Activated naive CD8-positive, alpha-beta T cell treated with anti-CD3 and anti-CD28 coated beads, Interleukin-2, amount 10 ng/mL, durations not matched to agents 7 days and 5 days (primary cell): Measurements from ENCODE around the gene BAZ2B. TPM values are rescaled to one million over a fixed set of nuclear protein-coding genes. Genes with fewer than 3 reads are reported as not detected.

Experiments used
- ATAC-seq: fragments of 150-1000 bp; cut with Tn5 transposase; one replicate; pipeline ENCODE4 v1.10.0; 2021; ENCODE audit warnings: low read depth, moderate library complexity
- POLR2A ChIA-PET: fragments of 350-600 bp; sonication (Branson Sonifier 250); formaldehyde crosslinking; loops from one replicate; lab custom pipeline; 2021; ENCODE audit warnings: antibody characterized with exemption; lab: Charles Lee
- DNase-seq: peaks from one replicate; pipeline ENCODE4 v3.0.0; 2021
- H3K27ac Mint-ChIP-seq: one replicate; pipeline ENCODE4 v1.8.0; 2022; ENCODE audit warnings: mild to moderate bottlenecking, mixed read lengths
- H3K27me3 Mint-ChIP-seq: one replicate; pipeline ENCODE4 v1.8.0; 2022; ENCODE audit warnings: mild to moderate bottlenecking, moderate library complexity, mixed read lengths
- H3K36me3 Mint-ChIP-seq: one replicate; pipeline ENCODE4 v1.8.0; 2021; ENCODE audit warnings: mild to moderate bottlenecking, mixed read lengths
- H3K4me1 Mint-ChIP-seq: one replicate; pipeline ENCODE4 v1.8.0; 2021; ENCODE audit warnings: mixed read lengths
- H3K4me3 Mint-ChIP-seq: one replicate; pipeline ENCODE4 v1.8.0; 2022; ENCODE audit warnings: mild to moderate bottlenecking, moderate library complexity, mixed read lengths
- H3K9me3 Mint-ChIP-seq: one replicate; pipeline ENCODE4 v1.8.0; 2021; ENCODE audit warnings: mixed read lengths
- total RNA-seq, 2 experiments: library from RNA; stranded (reverse); gene quantifications; one replicate each; pipeline ENCODE4 v1.2.3, GENCODE V29; 2021

Gene BAZ2B
- total RNA-seq, 2 experiments from 2014 or later: 27.7 to 31.9 TPM

DNA sequence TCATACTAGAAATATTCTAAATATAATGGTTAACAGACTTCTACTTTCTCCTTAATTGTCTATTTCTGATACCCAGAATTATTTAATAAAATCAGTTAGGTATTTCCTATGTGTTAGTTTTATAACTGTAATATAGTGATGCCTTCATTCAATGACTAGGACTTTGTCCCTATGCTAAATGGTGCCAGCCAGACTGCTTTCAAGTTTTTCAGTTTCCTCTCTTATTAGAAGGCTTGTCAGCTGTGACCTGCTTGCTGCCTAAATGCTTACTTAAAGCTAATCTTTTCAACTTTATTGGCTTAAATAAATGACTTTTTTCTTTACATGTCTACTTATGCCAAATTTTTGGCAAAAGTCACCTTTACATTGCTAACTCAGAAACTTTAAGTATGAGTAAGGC is 30.7 kb downstream of the BAZ2B start:
- peaks cover 4% of the 10 kb centered on the region for H3K4me1 Mint-ChIP-seq
- H3K27me3 Mint-ChIP-seq: no peaks in the 10 kb centered on the region

GRCh38 chr2:159584796-159585195 is 31.6 kb downstream of the BAZ2B start:
- peaks cover 5% of the 10 kb centered on the region for H3K9me3 Mint-ChIP-seq

More for the DNA sequence above, 30.7 kb downstream of the BAZ2B start:
- no peaks in the 10 kb centered on the region for H3K36me3 Mint-ChIP-seq
- no peaks in the 10 kb centered on the region for H3K9me3 Mint-ChIP-seq
- no peak overlapping the region for H3K4me3 Mint-ChIP-seq
- POLR2A ChIA-PET: no interaction called here
- DNase-seq: no peak
- no peak for ATAC-seq
- H3K27ac Mint-ChIP-seq: no peak overlapping the region

GRCh38 chr2:159573846-159574606 is 42.3 kb downstream of the BAZ2B start:
- H3K36me3 Mint-ChIP-seq: peaks cover 5% of the 10 kb centered on the region
- no peaks in the 10 kb centered on the region for H3K4me1 Mint-ChIP-seq
- DNase-seq (no peak), ATAC-seq (no peak)
- H3K27me3 Mint-ChIP-seq: peaks cover 3% of the 10 kb centered on the region
- H3K4me3 Mint-ChIP-seq: no peak overlapping the region
- POLR2A ChIA-PET: no interaction called here
- H3K9me3 Mint-ChIP-seq: peaks cover 5% of the 10 kb centered on the region
- no peak overlapping the region for H3K27ac Mint-ChIP-seq

More at GRCh38 chr2:159584796-159585195, 31.6 kb downstream of the BAZ2B start:
- Mint-ChIP-seq H3K4me3 (no peak overlapping the region), H3K36me3 (no peaks in the 10 kb centered on the region), H3K27me3 (no peaks in the 10 kb centered on the region), H3K27ac (no peak overlapping the region), H3K4me1 (peaks cover 4% of the 10 kb centered on the region)
- POLR2A ChIA-PET: no interaction called here
- ATAC-seq (no peak), DNase-seq (no peak)

DNA sequence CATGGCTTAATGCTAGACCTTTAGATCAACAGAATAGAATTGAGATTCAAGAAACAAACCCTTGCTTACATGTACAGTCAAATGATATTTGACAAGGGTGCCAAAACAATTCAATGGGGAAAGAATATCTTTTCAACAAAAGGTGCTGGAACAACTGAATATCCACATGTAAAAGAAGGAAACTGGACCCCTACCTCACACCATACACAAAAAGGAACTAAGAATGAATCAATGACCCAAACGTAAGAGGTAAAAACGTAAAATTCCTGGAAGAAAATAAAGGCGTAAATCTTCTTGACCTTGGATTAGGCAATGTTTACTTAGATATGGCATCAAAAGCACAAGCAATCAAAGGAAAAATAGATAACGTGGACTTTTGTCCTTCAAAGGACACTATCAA is 43.1 kb downstream of the BAZ2B start:
- Mint-ChIP-seq H3K36me3 (peaks cover 5% of the 10 kb centered on the region), H3K4me3 (no peak overlapping the region), H3K27me3 (no peaks in the 10 kb centered on the region), H3K27ac (no peak overlapping the region), H3K4me1 (no peaks in the 10 kb centered on the region), H3K9me3 (no peaks in the 10 kb centered on the region)
- ATAC-seq: no peak
- no peak for DNase-seq
- POLR2A ChIA-PET: no interaction called here

GRCh38 chr2:159572459-159572858 is 43.9 kb downstream of the BAZ2B start:
- Mint-ChIP-seq H3K4me1 (no peaks in the 10 kb centered on the region), H3K9me3 (no peaks in the 10 kb centered on the region)
- POLR2A ChIA-PET: no interaction called here

GRCh38 chr2:159571540-159572260 is 44.6 kb downstream of the BAZ2B start:
- Mint-ChIP-seq H3K27me3 (no peaks in the 10 kb centered on the region), H3K36me3 (peaks cover 5% of the 10 kb centered on the region), H3K4me1 (no peaks in the 10 kb centered on the region), H3K4me3 (no peak overlapping the region), H3K27ac (no peak overlapping the region), H3K9me3 (no peaks in the 10 kb centered on the region)
- no peak for DNase-seq
- ATAC-seq: no peak
- POLR2A ChIA-PET: no interaction called here

More at GRCh38 chr2:159572459-159572858, 43.9 kb downstream of the BAZ2B start:
- H3K36me3 Mint-ChIP-seq: peaks cover 5% of the 10 kb centered on the region
- H3K4me3 Mint-ChIP-seq: no peak overlapping the region
- DNase-seq (no peak), ATAC-seq (no peak)
- H3K27me3 Mint-ChIP-seq: no peaks in the 10 kb centered on the region
- no peak overlapping the region for H3K27ac Mint-ChIP-seq

GRCh38 chr2:159564081-159564480 is 52.3 kb downstream of the BAZ2B start:
- ATAC-seq (no peak), DNase-seq (no peak)
- POLR2A ChIA-PET: no interaction called here
- H3K4me3 Mint-ChIP-seq: no peak overlapping the region
- H3K36me3 Mint-ChIP-seq: no peaks in the 10 kb centered on the region
- no peaks in the 10 kb centered on the region for H3K9me3 Mint-ChIP-seq
- no peaks in the 10 kb centered on the region for H3K4me1 Mint-ChIP-seq
- H3K27me3 Mint-ChIP-seq: no peaks in the 10 kb centered on the region
- no peak overlapping the region for H3K27ac Mint-ChIP-seq

DNA sequence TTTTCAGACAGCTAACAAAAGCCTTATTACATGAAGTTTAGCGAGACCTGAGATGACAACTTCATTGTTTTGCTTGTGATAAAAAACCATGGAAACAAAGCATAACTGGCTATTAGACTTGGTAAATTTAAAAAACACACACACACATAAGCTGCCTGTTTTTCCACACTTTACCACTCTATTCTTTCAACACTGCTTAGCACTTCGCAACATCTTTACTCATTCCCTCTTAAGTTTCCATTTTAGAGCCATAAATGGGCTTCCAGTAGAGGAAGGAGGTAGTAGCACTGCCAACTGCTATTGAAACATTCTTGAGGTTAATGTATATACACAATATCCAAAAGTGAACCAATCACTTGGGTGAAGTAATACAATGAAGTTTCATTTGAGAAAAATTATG is 54.1 kb downstream of the BAZ2B start:
- Mint-ChIP-seq H3K36me3 (no peaks in the 10 kb centered on the region), H3K27me3 (no peaks in the 10 kb centered on the region), H3K9me3 (no peaks in the 10 kb centered on the region), H3K27ac (no peak overlapping the region), H3K4me1 (no peaks in the 10 kb centered on the region), H3K4me3 (no peak overlapping the region)
- POLR2A ChIA-PET: no interaction called here
- DNase-seq: no peak
- ATAC-seq: no peak

DNA sequence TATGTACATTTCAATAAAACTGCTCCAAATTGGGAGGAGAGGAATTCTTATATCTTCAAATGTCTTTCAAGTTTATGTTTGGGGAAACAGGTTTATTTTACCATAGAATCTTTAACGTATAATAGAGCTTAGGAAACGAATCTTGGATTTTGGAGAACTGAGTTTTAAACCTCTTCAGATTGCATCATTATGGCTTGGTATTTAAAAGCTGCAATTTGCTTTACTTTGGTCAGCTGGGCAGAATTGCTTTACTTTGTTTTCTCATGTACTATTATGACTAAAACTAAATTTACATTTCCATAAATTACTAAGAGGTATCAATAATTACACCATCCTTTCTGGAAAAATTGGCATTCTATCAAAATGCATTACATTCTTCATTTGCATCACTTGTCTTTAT is 54.6 kb downstream of the BAZ2B start:
- H3K27ac Mint-ChIP-seq: no peak overlapping the region
- H3K9me3 Mint-ChIP-seq: no peaks in the 10 kb centered on the region
- H3K4me3 Mint-ChIP-seq: no peak overlapping the region
- no peaks in the 10 kb centered on the region for H3K36me3 Mint-ChIP-seq
- POLR2A ChIA-PET: no interaction called here
- H3K4me1 Mint-ChIP-seq: no peaks in the 10 kb centered on the region
- no peaks in the 10 kb centered on the region for H3K27me3 Mint-ChIP-seq
- DNase-seq (no peak), ATAC-seq (no peak)

DNA sequence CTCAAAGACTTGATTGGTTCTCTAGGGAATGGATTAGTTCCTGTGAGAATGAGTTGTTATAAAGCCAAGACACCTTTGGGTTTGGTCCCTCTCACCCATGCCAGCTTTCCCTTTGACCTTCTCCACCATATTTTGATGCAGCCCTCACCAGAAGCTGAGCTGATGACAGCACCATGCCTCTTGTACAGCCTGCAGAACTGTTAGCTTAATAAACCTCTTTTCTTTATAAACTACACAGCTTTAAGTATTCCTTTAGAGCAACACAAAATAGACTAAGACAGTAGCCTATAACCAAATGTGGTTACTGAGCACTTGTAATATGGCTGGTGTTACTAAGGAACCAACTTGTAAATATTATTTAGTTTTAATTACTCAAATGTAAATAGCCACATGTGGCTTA is 55.1 kb downstream of the BAZ2B start:
- Mint-ChIP-seq H3K27me3 (no peaks in the 10 kb centered on the region), H3K4me1 (no peaks in the 10 kb centered on the region), H3K36me3 (no peaks in the 10 kb centered on the region), H3K27ac (no peak overlapping the region), H3K4me3 (no peak overlapping the region), H3K9me3 (no peaks in the 10 kb centered on the region)
- DNase-seq (no peak), ATAC-seq (no peak)
- POLR2A ChIA-PET: no interaction called here

GRCh38 chr2:159559034-159559433 is 57.3 kb downstream of the BAZ2B start:
- no peaks in the 10 kb centered on the region for H3K36me3 Mint-ChIP-seq
- no peak overlapping the region for H3K27ac Mint-ChIP-seq
- H3K4me3 Mint-ChIP-seq: no peak overlapping the region
- no peak for DNase-seq
- no peaks in the 10 kb centered on the region for H3K27me3 Mint-ChIP-seq
- no peak for ATAC-seq
- POLR2A ChIA-PET: no interaction called here
- H3K9me3 Mint-ChIP-seq: no peaks in the 10 kb centered on the region
- H3K4me1 Mint-ChIP-seq: no peaks in the 10 kb centered on the region

DNA sequence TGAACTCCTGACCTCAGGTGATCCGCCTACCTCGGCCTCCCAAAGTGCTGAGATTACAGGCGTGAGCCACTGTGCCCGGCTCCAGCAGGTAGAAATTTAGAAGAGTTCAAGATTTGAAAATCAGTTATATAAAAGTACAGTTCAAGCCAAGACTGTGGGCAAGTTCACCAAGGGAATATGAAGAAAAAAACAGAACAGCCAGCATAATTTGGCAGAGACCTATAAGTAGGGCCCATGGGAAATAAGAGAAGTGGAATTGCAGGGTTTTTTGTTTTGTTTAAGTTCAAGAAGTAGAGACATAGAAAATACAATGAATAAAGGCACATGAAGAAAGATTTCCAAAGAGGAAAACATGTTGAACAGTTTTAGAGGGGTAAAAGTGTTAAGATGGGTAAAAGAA is 57.9 kb downstream of the BAZ2B start:
- no peak overlapping the region for H3K27ac Mint-ChIP-seq
- no peaks in the 10 kb centered on the region for H3K9me3 Mint-ChIP-seq
- no peaks in the 10 kb centered on the region for H3K27me3 Mint-ChIP-seq
- no peaks in the 10 kb centered on the region for H3K36me3 Mint-ChIP-seq
- ATAC-seq (no peak), DNase-seq (no peak)
- H3K4me1 Mint-ChIP-seq: no peaks in the 10 kb centered on the region
- no peak overlapping the region for H3K4me3 Mint-ChIP-seq
- POLR2A ChIA-PET: no interaction called here

DNA sequence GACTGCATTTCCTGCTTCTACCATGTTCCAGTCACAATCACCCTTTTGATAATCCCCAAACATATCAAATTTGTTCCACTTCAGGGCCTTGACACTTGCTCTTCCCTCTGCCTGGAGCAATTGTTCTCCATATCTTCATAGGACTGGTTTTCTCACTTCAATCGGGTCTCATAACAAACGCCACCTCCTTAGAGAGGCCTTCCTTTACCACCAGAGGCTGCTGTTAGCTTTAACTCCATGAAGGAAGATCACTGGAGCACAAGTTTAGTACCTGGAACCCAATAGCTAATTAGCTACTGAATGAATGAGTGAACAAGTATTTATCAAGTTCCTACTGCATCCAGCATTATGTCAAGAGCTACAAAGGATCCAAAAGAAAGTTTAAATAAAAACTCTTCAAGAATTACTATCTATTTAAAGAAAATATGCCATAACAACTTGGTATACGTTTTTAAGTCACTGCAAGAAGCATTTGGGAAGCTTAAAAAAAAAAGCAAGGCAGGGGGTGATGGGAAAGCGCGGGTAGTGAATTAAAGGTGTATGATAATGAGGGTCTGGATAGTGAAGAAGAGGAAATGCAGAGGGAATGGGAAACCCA is 58.8 kb downstream of the BAZ2B start:
- H3K4me3 Mint-ChIP-seq: no peak overlapping the region
- H3K4me1 Mint-ChIP-seq: no peaks in the 10 kb centered on the region
- H3K9me3 Mint-ChIP-seq: no peaks in the 10 kb centered on the region
- ATAC-seq (no peak), DNase-seq (no peak)
- no peaks in the 10 kb centered on the region for H3K27me3 Mint-ChIP-seq
- POLR2A ChIA-PET: interaction anchor here (0.6 kb wide), 1 partner anchor 210 kb away, joined by 3 read pairs; no protein-coding TSS in a partner anchor
- no peaks in the 10 kb centered on the region for H3K36me3 Mint-ChIP-seq
- H3K27ac Mint-ChIP-seq: no peak overlapping the region
